A549 (cell line): ENCODE results near the gene ERICH2. TPM values are rescaled to one million over a fixed set of nuclear protein-coding genes. Genes with fewer than 3 reads are reported as not detected.

Source experiments
- ATAC-seq, 2 experiments: fragments of 200-7000 bp in 1 of 2; fragments of >200 bp in 1 of 2; cut with Nextera tagmentation in 1 of 2; cut with Tn5 transposase in 1 of 2; 3 replicates each; pipeline versions ENCODE4 v1.8.0 to v1.9.1; 2018 to 2020; ENCODE audit warnings: mild to moderate bottlenecking in 1 of 2, moderate library complexity in 1 of 2
- CTCF ChIA-PET: fragments of 300-600 bp; sonication (Branson Sonifier 250); formaldehyde crosslinking; extraction: SDS; loops from one replicate; lab custom pipeline; 2021; ENCODE audit warnings: antibody characterized with exemption, inconsistent platforms; lab: Yijun Ruan, JAX
- POLR2A ChIA-PET: fragments of 350-600 bp; formaldehyde crosslinking; extraction: SDS; loops from one replicate; lab custom pipeline; 2021; ENCODE audit warnings: antibody characterized with exemption, inconsistent platforms; lab: Yijun Ruan, JAX
- DNase-seq, 2 experiments: peaks; one replicate each; pipeline versions ENCODE4 v3.0.0 to v3.0.0-alpha.2; 2011 to 2016; ENCODE audit warnings: low read depth in 1 of 2, low spot score in 1 of 2
- FAIRE-seq: peaks from 2 replicates; lab custom pipeline; 2011; peaks lifted over from hg19 to GRCh38; lab: Jason Lieb, UNC
- H3K27ac ChIP-seq, 2 experiments: fragments of >200 bp; sonication (Bioruptor Twin); formaldehyde crosslinking; 3 replicates each; pipeline ENCODE4 v1.5.1; 2016 to 2017
- H3K4me1 ChIP-seq: fragments of >200 bp; sonication (Bioruptor Twin); formaldehyde crosslinking; 3 replicates; pipeline ENCODE4 v1.6.1; 2016
- H3K4me2 ChIP-seq: fragments of >200 bp; sonication (Bioruptor Twin); formaldehyde crosslinking; 3 replicates; pipeline ENCODE4 v1.6.1; 2016
- H3K4me3 ChIP-seq: fragments of >200 bp; sonication (Bioruptor Twin); formaldehyde crosslinking; 3 replicates; pipeline ENCODE4 v1.5.1; 2016
- H3K9me3 ChIP-seq: fragments of >200 bp; sonication (Bioruptor Twin); formaldehyde crosslinking; 3 replicates; pipeline ENCODE4 v1.6.1; 2016
- EP300 ChIP-seq, 2 experiments: fragments of >200 bp; sonication (Bioruptor Twin); formaldehyde crosslinking; IDR thresholded peaks; 2 replicates in 1 of 2; 3 replicates in 1 of 2; pipeline ENCODE4 v1.6.1; 2016 to 2017
- FOSL2 ChIP-seq, 2 experiments: fragments of 450-650 bp in 1 of 2; fragments of >200 bp in 1 of 2; sonication (Bioruptor Twin) in 1 of 2; formaldehyde crosslinking; IDR thresholded peaks; 2 replicates each; pipeline versions ENCODE4 v1.5.0 to v1.6.1; 2016 to 2020; ENCODE audit warnings: mild to moderate bottlenecking in 1 of 2, moderate library complexity in 1 of 2
- FOXS1 ChIP-seq: fragments of 250-450 bp; sonication (Bioruptor Pico); IDR thresholded peaks from 2 replicates; pipeline ENCODE4 v1.5.0; 2020; ENCODE audit warnings: mild to moderate bottlenecking, moderate library complexity
- HEYL ChIP-seq: fragments of 250-450 bp; sonication (Bioruptor Pico); IDR thresholded peaks from 2 replicates; pipeline ENCODE4 v1.8.0; 2021; ENCODE audit warnings: mild to moderate bottlenecking, moderate library complexity
- HOXB13 ChIP-seq: fragments of 250-450 bp; sonication (Bioruptor Pico); IDR thresholded peaks from 2 replicates; pipeline ENCODE4 v1.5.0; 2020; ENCODE audit warnings: low read depth, mild to moderate bottlenecking, moderate library complexity
- JUNB ChIP-seq: fragments of >200 bp; sonication (Bioruptor Twin); formaldehyde crosslinking; IDR thresholded peaks from 2 replicates; pipeline ENCODE4 v1.6.1; 2016
- KDM1A ChIP-seq: fragments of 200-600 bp; sonication (generic); IDR thresholded peaks from 2 replicates; pipeline ENCODE4 v1.6.1; 2016; ENCODE audit warnings: low read depth, mild to moderate bottlenecking
- PHF8 ChIP-seq: fragments of 200-600 bp; sonication (generic); IDR thresholded peaks from 2 replicates; pipeline ENCODE4 v1.6.1; 2016; ENCODE audit warnings: low read depth, mild to moderate bottlenecking, antibody characterized with exemption, moderate library complexity, borderline replicate concordance
- WGBS: methylation state at CpG from one replicate; pipeline ENCODE4 v1.1.6; 2017; ENCODE audit errors: missing lambda C conversion rate; 5-methylcytosine and 5-hydroxymethylcytosine counted together
- polyA plus RNA-seq, 4 experiments: library from polyadenylated mRNA; depleted of rRNA in 3 of 4; stranded (reverse); fragments of >200 nt; fragmentation: RNase III in 1 of 4; extraction: RNeasy Plus Mini Kit Qiagen cat#74134 plus additional on column Dnase treatment in 1 of 4; gene quantifications; 2 replicates in 3 of 4; 3 replicates in 1 of 4; pipeline ENCODE4 v1.2.3, GENCODE V29; 2011 to 2017
- TF ChIP-seq, protein P1 (sequence below): IDR thresholded peaks from 2 replicates; pipeline ENCODE4 v1.6.1; 2012
- TF ChIP-seq, protein P2 (sequence below): IDR thresholded peaks from 2 replicates; pipeline ENCODE4 v1.6.1; 2012
- TF ChIP-seq, protein P3 (sequence below): IDR thresholded peaks from 2 replicates; pipeline ENCODE4 v1.6.1; 2012; ENCODE audit warnings: low read depth, borderline replicate concordance

The ERICH2 gene
- polyA plus RNA-seq, 2 of the 4 experiments (the other 2 are of a cell fraction), result not detected

DNA sequence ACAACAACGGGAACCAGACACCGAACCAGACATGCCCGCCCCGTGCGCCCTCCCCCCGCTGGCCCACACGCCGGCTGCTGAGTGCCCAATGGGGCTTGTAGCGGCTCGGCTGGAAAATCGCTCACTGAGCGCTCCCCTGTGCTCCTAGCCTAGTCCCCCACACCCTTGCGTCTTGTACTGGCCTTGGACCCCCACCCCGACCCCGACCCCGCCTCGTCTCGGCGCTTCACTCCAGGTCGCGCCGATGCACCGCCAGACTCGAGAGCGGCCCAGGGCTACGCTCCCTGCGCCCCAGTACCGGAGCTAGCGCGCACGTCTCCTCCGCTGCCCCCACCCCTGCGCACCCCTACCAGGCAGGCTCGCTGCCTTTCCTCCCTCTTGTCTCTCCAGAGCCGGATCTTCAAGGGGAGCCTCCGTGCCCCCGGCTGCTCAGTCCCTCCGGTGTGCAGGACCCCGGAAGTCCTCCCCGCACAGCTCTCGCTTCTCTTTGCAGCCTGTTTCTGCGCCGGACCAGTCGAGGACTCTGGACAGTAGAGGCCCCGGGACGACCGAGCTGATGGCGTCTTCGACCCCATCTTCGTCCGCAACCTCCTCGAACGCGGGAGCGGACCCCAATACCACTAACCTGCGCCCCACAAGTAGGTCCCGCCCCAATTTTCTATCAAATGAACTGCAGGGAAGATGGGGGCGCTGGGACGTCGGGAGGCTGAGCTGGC is 48.0 kb downstream of the ERICH2 start:
- no peak for TF ChIP-seq EP300 (IDR thresholded peaks at IDR 0.05)
- Histone ChIP-seq H3K27ac (no peak overlapping the region), H3K4me1 (peaks cover 42% of the 10 kb centered on the region), H3K4me2 (peak overlapping the region; percentile 98), H3K4me3 (peak overlapping the region; percentile 43), H3K9me3 (no peaks in the 10 kb centered on the region)
- DNase-seq (no peak), ATAC-seq (peak; percentile 3 to 5; a peak in 4 of 6 replicates), FAIRE-seq (no peak)
- 14% methylated on average over 37 of the region's 60 CpGs for WGBS
- ChIA-PET CTCF (interaction anchor here (1.6 to 2.8 kb wide), 2 partner anchors 448 to 457 kb away, joined by 4 to 10 read pairs; no protein-coding TSS in a partner anchor), POLR2A (no interaction called here)

DNA sequence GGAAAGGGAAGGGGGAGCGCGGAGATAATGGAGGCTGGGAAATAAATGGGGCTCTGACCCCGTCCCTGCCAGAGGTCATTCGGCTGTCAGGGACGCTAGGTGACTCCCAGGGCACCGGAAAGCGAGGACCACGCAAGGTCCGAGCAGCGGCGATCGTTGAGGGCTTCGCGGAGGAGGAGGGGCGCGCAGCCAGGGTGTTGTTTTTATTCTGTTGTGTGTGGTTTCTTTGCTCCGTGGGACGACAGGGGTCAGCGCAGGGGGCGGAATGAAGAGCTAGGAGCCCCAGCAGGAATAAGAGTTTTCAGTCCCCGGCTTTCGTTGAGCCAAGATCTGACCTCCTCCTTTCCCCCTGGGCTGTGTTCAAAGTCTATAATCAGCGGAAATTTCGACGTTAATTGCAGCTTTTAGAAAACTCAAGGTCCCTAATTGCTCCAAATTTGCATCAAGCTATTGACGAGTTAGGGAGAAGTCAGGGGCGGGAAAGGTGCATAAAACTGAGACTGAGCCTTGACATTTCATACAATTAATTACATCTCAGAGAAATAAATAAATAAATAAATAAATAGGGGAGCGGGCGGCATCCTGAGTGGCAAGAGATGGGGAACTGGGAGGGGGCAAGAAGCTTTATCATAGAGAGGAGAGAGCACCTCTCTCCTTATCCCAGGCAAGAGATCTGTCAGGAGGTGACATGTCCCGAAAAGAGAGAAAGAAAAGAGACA is 48.7 kb downstream of the ERICH2 start:
- 49% methylated on average over 30 of the region's 30 CpGs for whole genome bisulfite sequencing
- CTCF ChIA-PET, result interaction anchor here (0.6 to 2.8 kb wide), 5 partner anchors 11 to 457 kb away, joined by 3 to 10 read pairs (median 4); partner anchors contain the start of gene GORASP2

DNA sequence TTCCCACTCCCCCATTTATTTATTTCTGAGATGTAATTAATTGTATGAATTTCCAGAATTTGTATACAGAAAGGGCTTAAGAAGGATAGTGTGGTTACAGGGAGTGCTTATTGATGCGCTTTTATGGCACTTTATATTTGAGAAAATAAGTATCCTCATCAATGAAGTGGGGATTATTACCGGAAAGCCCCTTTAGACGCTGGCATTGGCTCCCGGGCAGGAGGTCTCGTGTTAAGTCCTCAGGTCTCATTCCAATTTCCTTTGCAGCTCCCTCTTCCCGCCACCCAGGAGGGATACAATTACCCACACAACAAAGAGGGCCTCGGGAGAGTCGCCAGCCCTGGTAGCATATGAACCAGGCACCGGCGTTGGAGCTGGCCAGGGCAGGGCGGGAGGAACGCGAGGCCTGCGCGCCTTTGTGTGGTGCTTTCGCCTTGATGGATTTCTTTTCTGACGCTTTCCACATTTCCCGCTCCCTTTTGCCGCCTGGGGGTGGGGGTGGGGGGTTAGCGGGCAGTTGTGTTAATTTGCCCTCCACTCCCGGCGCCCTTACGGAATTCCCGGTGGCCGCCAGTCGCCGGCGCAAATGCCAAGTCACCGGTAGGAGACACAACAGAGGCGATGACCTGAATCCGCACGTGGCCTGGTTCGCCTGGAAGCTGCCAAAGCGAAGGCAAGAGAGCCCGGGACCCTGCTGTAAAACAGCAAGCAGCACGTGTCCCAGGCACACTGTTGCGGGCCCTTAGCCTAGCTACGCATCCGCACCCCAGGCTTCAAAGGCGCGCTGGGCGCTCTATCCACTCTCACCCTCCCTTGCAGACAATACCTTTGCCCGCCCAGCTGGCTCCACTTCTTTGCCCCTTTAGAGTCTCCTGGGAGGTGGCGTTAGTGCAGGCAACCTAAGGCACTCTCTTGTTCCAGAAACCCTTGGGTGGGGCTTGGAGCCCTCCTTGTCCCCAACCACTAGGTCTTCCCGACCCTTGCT is 49.8 kb downstream of the ERICH2 start:
- DNase-seq (no peak), FAIRE-seq (no peak), ATAC-seq (no peak)
- TF ChIP-seq, protein P1, sequence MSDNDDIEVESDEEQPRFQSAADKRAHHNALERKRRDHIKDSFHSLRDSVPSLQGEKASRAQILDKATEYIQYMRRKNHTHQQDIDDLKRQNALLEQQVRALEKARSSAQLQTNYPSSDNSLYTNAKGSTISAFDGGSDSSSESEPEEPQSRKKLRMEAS, result no peak
- no peak for TF ChIP-seq PHF8
- no peak for TF ChIP-seq FOSL2 (IDR thresholded peaks at IDR 0.05)
- TF ChIP-seq FOSL2 (CRISPR knock-in tag; IDR thresholded peaks at IDR 0.05), result no peak
- no peak for TF ChIP-seq JUNB
- no peak for TF ChIP-seq FOXS1 (CRISPR knock-in tag)
- TF ChIP-seq EP300 (IDR thresholded peaks at IDR 0.05), result no peak
- TF ChIP-seq, protein P2, sequence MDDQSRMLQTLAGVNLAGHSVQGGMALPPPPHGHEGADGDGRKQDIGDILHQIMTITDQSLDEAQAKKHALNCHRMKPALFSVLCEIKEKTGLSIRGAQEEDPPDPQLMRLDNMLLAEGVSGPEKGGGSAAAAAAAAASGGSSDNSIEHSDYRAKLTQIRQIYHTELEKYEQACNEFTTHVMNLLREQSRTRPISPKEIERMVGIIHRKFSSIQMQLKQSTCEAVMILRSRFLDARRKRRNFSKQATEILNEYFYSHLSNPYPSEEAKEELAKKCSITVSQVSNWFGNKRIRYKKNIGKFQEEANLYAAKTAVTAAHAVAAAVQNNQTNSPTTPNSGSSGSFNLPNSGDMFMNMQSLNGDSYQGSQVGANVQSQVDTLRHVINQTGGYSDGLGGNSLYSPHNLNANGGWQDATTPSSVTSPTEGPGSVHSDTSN, result no peak
- TF ChIP-seq HOXB13 (CRISPR knock-in tag), result no peak
- TF ChIP-seq, protein P3, sequence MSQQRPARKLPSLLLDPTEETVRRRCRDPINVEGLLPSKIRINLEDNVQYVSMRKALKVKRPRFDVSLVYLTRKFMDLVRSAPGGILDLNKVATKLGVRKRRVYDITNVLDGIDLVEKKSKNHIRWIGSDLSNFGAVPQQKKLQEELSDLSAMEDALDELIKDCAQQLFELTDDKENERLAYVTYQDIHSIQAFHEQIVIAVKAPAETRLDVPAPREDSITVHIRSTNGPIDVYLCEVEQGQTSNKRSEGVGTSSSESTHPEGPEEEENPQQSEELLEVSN, result no peak
- TF ChIP-seq HEYL, result no peak
- H3K4me1 ChIP-seq, result peaks cover 43% of the 10 kb centered on the region
- POLR2A ChIA-PET, result no interaction called here
- CTCF ChIA-PET, result interaction anchor here (0.6 to 2.8 kb wide), 4 partner anchors 10 to 458 kb away, joined by 3 to 10 read pairs (median 4); no protein-coding TSS in a partner anchor
- WGBS, result 81% methylated on average over 37 of the region's 45 CpGs
- H3K27ac ChIP-seq, result no peak overlapping the region
- H3K9me3 ChIP-seq, result no peaks in the 10 kb centered on the region
- no peak overlapping the region for H3K4me2 ChIP-seq
- no peak overlapping the region for H3K4me3 ChIP-seq

More for the DNA sequence above, 48.7 kb downstream of the ERICH2 start:
- no peak for ATAC-seq
- DNase-seq, result no peak
- Histone ChIP-seq H3K27ac (no peak overlapping the region), H3K4me1 (peaks cover 43% of the 10 kb centered on the region), H3K9me3 (no peaks in the 10 kb centered on the region), H3K4me2 (peak overlapping the region; percentile 98), H3K4me3 (peak overlapping the region; percentile 43; the same call in 2 of the 3 replicates)
- FAIRE-seq, result no peak
- POLR2A ChIA-PET, result no interaction called here
- TF ChIP-seq KDM1A, result no peak
